ENCODE data around the gene DRC7.

DRC7 gene

DNA sequence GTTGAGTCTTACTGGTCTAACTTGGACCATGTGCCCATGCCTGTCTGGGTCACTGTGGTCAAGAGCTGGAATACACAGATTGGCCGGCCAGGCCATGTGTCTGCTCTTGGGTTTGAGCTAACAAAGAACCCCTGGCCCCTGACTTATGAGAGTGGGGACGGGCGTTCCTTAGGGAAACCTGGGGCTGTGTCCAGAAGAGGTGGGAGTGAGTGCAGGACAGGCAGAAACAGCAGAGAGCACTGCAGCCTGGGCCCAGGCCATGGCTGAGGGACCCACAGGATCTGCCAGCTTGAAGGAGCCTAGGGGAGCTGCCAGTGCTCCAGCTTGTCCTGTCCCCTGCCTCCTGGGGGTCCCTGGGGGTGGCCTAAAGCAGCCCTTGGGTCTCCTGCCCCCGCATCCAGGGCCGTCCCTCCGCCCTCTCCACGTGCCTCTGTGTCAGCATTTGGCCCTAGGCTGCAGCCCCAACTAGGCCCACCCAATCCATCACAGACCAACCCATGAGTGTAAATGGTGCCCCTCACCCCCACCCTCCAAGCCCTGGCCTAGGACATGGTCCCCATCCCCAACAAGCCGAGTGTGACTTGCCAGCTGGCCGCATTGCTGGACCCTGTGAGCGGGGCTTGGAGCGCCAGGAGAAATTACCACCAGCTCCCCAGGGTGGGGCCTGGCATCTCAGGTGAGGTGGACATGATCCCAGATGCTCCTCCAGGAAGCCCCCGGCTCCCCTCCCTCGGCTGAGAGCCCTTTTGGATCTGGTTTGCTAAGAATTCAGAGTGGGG, 12.5 kb upstream of the DRC7 start:
- TF ChIP-seq POLR2AphosphoS5 (IDR thresholded peaks at IDR 0.05; ENCODE audit: low read depth, low read length) (no peak), SIN3A (IDR thresholded peaks at IDR 0.05; ENCODE audit: borderline replicate concordance, insufficient read depth, low read length) (no peak), TAF1 (IDR thresholded peaks at IDR 0.05; ENCODE audit: borderline replicate concordance, insufficient read depth, low read length) (no peak), FOXP2 (optimal IDR thresholded peaks at IDR 0.05; ENCODE audit: borderline replicate concordance, extremely low read depth, extremely low read length, insufficient read depth) (no peak)
- TF ChIP-seq, protein P1, sequence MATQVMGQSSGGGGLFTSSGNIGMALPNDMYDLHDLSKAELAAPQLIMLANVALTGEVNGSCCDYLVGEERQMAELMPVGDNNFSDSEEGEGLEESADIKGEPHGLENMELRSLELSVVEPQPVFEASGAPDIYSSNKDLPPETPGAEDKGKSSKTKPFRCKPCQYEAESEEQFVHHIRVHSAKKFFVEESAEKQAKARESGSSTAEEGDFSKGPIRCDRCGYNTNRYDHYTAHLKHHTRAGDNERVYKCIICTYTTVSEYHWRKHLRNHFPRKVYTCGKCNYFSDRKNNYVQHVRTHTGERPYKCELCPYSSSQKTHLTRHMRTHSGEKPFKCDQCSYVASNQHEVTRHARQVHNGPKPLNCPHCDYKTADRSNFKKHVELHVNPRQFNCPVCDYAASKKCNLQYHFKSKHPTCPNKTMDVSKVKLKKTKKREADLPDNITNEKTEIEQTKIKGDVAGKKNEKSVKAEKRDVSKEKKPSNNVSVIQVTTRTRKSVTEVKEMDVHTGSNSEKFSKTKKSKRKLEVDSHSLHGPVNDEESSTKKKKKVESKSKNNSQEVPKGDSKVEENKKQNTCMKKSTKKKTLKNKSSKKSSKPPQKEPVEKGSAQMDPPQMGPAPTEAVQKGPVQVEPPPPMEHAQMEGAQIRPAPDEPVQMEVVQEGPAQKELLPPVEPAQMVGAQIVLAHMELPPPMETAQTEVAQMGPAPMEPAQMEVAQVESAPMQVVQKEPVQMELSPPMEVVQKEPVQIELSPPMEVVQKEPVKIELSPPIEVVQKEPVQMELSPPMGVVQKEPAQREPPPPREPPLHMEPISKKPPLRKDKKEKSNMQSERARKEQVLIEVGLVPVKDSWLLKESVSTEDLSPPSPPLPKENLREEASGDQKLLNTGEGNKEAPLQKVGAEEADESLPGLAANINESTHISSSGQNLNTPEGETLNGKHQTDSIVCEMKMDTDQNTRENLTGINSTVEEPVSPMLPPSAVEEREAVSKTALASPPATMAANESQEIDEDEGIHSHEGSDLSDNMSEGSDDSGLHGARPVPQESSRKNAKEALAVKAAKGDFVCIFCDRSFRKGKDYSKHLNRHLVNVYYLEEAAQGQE (IDR thresholded peaks at IDR 0.05; ENCODE audit: insufficient read depth in 1 of 2, low read depth in 2 of 2, low read length in 2 of 2), result no peak

DNA sequence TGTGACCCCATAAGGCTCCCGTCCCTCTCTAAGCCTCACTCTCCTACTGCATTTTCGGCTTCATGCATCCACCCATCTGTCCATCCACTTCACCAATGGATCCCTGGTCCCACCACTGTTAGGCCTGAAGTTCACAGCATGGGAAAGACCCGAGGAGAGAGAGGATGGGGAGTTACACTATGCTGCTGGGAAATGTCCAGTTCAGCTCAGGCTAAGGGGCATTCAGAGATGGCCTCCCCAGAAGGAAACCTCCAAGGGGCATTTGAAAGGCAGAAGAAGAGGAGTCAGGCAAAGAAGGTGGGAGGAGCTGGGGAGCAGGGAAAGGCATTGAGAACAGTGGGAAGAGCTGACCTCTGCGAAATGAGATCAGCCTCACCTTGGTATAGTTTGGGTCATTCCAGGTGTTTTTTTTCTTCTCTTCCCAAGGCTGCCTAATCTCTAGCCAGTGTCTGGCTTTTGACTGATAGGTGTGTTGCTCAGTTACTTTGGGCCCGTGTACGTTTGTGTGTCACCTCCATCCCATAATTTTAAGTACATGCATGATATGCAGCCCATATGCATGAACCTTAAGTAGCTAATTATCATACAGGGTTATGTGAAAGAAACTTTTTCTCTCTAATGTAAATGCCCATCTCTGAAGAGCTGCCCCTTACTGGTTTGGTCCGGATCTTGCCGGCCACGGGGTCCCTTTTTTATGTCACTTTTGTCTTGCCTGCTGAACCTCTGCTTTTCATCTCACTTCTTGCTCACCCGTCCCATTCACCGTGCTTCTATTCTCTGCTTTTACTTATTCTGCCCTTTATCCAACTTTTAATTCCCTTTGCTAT, 11.6 kb upstream of the DRC7 start:
- TF ChIP-seq FOXP2 (optimal IDR thresholded peaks at IDR 0.05; ENCODE audit: borderline replicate concordance, extremely low read depth, extremely low read length, insufficient read depth), result no peak
- no peak for TF ChIP-seq SIN3A (IDR thresholded peaks at IDR 0.05; ENCODE audit: borderline replicate concordance, insufficient read depth, low read length)
- TF ChIP-seq, protein P1 (IDR thresholded peaks at IDR 0.05; ENCODE audit: insufficient read depth in 1 of 2, low read depth in 2 of 2, low read length in 2 of 2), result no peak
- no peak for TF ChIP-seq POLR2AphosphoS5 (IDR thresholded peaks at IDR 0.05; ENCODE audit: low read depth, low read length)
- TF ChIP-seq TAF1 (IDR thresholded peaks at IDR 0.05; ENCODE audit: borderline replicate concordance, insufficient read depth, low read length), result no peak

DNA sequence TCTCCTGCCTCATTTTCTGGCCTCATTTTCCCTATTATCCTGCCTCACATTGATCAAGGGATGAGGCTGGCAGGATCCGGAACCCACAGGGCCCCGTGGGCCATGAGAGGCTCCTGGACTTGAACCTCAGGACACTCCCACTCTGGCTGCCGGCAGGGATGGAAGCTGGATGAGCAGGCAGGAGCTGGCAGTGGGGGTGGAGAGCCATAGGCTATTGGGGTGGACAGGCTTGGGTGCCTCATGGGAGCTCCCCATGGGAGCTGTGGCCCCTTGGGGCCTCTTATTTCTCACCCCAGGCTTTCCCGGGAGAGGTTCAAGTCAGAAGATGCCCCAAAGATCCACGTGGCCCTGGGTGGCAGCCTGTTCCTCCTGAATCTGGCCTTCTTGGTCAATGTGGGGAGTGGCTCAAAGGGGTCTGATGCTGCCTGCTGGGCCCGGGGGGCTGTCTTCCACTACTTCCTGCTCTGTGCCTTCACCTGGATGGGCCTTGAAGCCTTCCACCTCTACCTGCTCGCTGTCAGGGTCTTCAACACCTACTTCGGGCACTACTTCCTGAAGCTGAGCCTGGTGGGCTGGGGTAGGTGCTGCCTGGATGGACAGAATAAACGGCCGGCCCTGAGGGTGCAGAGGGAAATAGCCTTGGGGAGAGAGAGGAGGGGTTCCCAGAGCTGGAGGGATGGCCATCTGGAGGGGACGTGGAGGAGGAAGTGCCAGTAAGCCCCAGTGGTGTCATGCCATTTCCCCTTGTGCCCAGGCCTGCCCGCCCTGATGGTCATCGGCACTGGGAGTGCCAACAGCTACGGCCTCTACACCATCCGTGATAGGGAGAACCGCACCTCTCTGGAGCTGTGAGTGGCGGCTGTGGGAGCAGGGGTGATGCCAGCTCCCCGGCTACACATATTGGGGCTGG, 10.7 kb upstream of the DRC7 start:
- TF ChIP-seq TAF1 (IDR thresholded peaks at IDR 0.05; ENCODE audit: borderline replicate concordance, insufficient read depth, low read length) (no peak), FOXP2 (optimal IDR thresholded peaks at IDR 0.05; ENCODE audit: borderline replicate concordance, extremely low read depth, extremely low read length, insufficient read depth) (no peak), SIN3A (IDR thresholded peaks at IDR 0.05; ENCODE audit: borderline replicate concordance, insufficient read depth, low read length) (no peak), POLR2AphosphoS5 (IDR thresholded peaks at IDR 0.05; ENCODE audit: low read depth, low read length) (no peak)
- TF ChIP-seq, protein P1 (IDR thresholded peaks at IDR 0.05; ENCODE audit: insufficient read depth in 1 of 2, low read depth in 2 of 2, low read length in 2 of 2), result no peak

DNA sequence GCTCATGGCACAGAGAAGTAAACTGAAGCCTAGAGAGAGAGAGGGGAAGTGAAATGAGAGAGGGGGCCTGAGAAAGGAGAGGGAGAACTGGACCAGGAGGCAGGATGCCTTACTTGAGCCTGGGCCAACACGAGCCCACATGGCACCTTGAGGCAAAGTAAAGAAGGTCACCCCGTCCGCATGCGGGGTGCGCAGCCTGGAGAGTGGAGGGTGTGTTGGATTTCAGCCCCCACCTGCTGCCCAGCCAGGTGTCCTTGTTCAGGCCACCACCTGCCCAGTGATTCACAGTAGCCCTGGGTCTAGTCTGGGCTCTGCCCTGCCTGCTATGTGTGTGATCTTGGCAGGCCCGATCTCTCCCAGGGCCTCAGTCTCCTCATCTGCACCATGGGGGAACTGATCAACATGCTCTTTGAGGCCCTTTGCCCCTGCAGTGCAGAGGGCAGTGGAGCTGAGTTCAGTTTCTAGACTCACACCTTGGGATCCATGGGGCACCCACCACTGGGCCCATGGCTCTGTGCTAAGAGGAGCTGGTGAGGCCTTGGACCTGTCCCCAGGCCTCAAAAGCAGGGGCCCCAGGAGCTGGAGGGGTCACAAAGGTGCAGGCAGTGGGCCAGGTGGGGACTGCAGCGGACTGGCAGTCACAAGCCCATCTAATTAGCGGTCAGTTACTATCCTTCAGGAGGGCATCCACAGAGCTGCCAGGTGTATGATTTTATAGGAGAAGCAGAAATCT, 9.8 kb upstream of the DRC7 start:
- TF ChIP-seq POLR2AphosphoS5 (IDR thresholded peaks at IDR 0.05; ENCODE audit: low read depth, low read length), result no peak
- no peak for TF ChIP-seq TAF1 (IDR thresholded peaks at IDR 0.05; ENCODE audit: borderline replicate concordance, insufficient read depth, low read length)
